ENCODE data around the gene GIGYF1.

DNA sequence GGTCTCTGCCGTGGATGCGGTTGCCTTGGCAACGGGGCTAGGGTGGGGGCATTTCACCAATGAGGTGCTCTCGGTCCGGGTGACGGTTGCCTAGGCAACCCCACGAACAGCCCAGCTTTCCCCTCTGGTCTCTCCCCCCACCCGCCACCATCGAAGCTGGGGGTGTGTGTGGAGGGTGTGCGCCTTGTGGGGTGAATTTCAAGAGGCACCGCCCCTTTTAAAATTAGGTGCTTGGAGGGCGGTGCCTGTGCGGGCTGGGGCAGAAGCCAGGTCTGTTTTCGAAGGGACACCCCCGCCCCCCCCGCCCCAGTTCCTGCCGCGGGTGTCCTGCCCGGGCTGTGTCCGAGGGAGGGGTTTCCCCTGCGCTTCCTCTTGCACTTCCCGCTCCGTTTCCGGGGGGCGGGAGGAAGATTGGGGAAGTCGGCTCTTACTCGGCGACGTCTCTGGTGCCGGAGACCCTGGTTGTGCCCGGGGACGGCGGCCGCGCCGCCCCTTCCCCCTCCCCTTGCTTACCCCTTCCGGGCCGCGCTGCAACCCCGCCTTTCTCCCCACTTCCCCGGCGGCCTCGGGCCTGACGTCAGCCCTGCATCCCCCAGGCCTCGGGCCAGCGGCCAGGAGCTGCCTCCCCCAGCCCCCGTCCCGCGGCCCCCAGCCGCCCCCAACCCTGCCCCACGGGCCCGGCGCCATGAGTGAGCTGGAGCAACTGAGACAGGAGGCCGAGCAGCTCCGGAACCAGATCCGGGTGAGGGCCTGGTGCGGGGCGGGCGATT, 18.3 kb downstream of the GIGYF1 start:
- TF ChIP-seq CTCF (IDR thresholded peaks at IDR 0.05; ENCODE audit: low read depth, low read length) (no peak), POLR2A (IDR thresholded peaks at IDR 0.05; ENCODE audit: extremely low read depth, insufficient read length) (no peak), MYC (IDR thresholded peaks at IDR 0.05; ENCODE audit: low read depth, low read length) (no peak)
- TF ChIP-seq, protein P1, sequence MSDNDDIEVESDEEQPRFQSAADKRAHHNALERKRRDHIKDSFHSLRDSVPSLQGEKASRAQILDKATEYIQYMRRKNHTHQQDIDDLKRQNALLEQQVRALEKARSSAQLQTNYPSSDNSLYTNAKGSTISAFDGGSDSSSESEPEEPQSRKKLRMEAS (IDR thresholded peaks at IDR 0.05; ENCODE audit: low read depth, low read length) = no peak
